GM21825 (cell line): Measurements from ENCODE around the gene FAM241B.

Experiments used
- ATAC-seq: cut with Tn5 transposase; IDR thresholded peaks from one replicate; pipeline ENCODE4 v1.9.1; 2021; ENCODE audit warnings: mild to moderate bottlenecking, moderate library complexity; ENCODE audit not compliant: unreplicated experiment

The FAM241B gene

GRCh38 chr10:69663369-69663947, 33.4 kb downstream of the FAM241B start:
- no peak for ATAC-seq

DNA sequence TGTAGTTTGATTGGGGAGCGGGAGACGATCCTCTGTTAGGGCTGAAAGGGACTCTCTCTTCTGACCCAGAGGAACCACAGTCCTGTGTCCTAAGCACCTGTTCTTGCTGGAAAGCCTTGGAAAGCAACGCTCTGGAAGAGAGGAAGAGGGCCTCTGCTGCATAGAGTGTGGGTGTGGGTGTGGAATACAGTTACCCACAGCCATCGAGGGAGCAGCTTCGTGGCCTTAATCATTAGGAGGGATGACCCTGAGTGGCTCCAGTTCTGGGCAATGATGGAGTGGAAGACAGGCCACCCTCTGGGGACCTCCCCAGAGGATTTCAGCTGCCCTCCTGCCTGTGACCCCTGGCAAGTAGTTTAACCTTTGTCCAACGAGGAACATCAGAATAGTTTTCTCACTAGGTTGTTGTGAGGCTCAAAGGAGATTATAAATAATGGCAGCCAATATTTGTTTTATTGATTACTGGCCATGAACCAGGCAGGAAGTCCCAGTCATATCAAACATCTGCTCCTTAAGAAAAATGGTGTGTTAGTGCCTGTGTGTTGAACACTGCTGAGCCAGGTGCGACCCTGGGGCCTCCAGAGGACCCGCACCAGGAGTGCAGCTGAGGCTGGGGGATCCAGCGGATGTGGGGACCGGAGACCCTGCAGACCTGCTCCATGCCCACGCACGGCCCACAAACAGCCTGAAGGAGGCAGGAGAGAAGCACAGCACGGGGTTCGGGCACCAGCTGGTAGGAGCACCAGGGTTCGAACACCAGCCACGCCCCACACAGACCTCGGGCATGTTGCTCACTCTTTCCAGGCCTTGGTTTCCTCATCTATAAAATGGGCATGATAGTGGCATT, 35.6 kb downstream of the FAM241B start:
- no peak for ATAC-seq

- ATAC-seq, result no peak
Observed at GRCh38 chr10:69666756-69667155, 36.7 kb downstream of the FAM241B start.

GRCh38 chr10:69668721-69669120, 38.7 kb downstream of the FAM241B start:
- ATAC-seq, result no peak

DNA sequence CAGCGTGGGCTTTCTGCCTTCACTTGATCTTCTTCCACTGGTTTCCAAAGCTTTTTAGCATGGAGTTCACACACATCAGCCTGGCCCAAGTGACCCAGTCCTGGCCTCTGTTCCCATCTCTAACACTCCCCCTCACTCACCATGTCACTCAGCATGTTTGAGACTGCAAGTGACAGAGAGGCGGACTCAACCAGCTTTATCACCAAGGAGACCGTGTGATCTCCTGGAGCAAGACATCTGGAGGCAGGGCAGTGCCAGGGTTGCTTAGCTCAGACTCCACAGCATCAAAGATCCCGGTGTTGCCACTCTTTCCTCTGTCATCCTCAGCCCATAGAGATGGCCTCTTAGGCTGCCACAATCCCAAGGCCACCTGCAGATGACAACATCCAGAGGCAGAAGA, 39.4 kb downstream of the FAM241B start:
- ATAC-seq, result no peak

DNA sequence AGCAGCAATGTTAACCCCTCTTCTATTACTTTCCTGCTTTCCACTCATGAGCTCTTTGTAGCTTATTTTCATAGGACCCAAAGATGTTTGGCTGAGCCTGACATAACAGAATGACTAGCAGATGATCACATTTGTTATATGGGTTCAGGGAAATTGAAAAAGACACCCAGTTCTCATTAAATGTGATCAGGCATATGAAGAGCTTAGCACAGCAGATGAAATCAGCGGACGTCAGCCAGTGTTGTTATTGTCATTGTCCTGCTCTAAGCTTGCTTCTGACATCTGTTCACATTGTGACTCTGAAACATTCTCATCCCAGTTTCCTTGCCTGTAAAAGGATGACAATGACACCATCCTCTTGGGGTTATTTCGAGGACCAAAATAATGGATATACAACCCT, 43.5 kb downstream of the FAM241B start:
- ATAC-seq, result no peak

DNA sequence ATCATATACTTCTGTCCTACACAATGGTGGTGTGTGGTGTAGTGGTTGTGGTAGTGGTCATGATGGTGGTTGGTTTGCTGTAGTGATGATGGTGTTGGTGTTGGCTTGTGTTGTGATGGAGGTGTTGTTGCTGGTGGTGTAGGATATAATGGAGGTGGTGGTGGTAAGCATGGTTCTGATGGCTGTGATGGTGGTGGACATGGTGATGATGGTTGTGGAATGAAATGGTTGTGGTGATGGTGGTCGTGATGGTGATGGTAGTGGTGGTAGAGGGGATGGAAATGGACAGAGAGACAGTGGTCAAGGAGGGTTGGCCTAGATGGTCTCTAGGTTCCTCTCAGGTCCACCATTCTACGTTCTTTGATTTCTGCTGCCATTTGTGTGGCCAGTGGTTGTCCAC, 44.7 kb downstream of the FAM241B start:
- ATAC-seq, result no peak

GRCh38 chr10:69676301-69676700, 46.3 kb downstream of the FAM241B start:
- no peak for ATAC-seq

GRCh38 chr10:69677985-69678654, 48.1 kb downstream of the FAM241B start:
- no peak for ATAC-seq

DNA sequence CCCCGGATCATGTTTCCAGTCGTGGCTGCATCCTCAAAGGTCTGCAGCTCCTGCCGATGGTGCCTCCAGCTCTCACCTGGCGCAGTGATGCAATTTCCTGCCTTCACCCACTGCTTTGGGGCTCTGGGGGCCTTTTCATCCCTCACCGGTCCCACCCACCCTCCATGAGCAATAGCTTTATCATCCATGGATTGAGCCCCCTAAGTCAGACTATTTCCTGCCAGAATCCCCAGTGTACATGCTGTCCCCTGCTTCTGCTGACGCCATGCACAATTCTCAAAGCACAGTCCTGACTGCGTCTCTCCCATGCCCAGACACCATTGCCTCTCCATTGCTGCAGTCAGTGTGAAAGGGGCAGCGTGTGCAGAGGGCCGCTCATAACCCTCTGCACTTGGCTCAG, 49.7 kb downstream of the FAM241B start:
- no peak for ATAC-seq

DNA sequence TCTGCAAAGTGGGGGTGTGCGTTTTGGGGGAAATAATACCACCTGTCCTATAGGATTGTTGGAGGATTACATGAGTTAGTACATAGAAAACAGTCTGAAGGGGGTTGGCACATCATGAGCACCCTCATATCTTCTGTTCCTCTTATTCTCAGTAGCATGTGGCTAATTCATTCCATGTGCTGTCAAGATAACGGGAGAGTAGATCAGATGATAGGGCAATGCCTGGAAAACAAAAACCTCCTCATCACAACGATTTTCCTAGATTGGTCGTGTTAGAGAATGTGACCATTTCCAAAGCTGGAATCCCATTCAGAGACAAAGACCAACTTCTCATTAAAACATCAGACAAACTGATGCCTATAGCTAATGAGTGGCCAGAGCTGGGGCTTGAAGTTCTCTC, 50.6 kb downstream of the FAM241B start:
- ATAC-seq, result no peak

DNA sequence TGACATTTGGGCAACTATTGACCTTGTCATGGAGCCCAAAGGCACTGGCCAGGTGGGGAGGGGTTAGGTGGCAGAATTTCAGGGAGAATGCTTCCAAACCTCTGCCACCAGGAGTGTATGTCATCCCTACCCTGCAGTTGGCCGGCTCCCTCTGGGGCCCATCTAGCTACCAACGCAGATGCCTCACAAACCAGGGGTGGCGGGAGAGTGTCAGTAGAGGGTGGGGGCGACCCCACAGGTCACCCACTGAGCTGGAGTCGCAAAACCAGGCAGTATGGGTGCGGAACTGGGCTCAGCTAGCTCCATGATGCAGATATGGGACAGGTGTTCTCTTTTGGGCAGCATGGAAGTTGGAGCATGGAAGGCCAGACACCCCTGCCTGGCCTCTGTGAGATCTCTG, 51.4 kb downstream of the FAM241B start:
- ATAC-seq, result no peak

GRCh38 chr10:69682955-69683474, 53.0 kb downstream of the FAM241B start:
- ATAC-seq, result no peak
